Spleen (tissue), 7 donors: ENCODE results near the gene DUSP8.

Experiments
- POLR2A ChIP-seq, 3 donors: fragments of 450-650 bp; IDR thresholded peaks; one replicate each; pipeline ENCODE4 v1.5.1; 2017; ENCODE audit warnings: antibody characterized with exemption in 3 of 3, mild to moderate bottlenecking in 1 of 3
- POLR2AphosphoS5 ChIP-seq, 3 donors: sonication (generic); formaldehyde crosslinking; IDR thresholded peaks; one replicate each; pipeline ENCODE4 v1.5.1; 2017; ENCODE audit warnings: antibody characterized with exemption in 3 of 3
- TF ChIP-seq, protein P1 (sequence below), 11 experiments: fragments of 200-600 bp in 7 of 11; fragments of 450-650 bp in 4 of 11; sonication (generic) in 4 of 11; IDR thresholded peaks in 8 of 11; conservative IDR thresholded peaks in 3 of 11; 1 replicate in 7 of 11; 2 replicates in 4 of 11; pipeline versions ENCODE4 v1.4.0 to v1.8.0; 2016 to 2021; ENCODE audit warnings: antibody characterized with exemption in 11 of 11, inconsistent platforms in 4 of 11, mild to moderate bottlenecking in 1 of 11
- donor health status: DM: no; HTN: no; CAD: no; lungs with moderate emphysema.
- donor health status: DM: no; HTN: no; CAD: no.
- donor health status: DM: no; HTN: no; CAD: no.

DNA sequence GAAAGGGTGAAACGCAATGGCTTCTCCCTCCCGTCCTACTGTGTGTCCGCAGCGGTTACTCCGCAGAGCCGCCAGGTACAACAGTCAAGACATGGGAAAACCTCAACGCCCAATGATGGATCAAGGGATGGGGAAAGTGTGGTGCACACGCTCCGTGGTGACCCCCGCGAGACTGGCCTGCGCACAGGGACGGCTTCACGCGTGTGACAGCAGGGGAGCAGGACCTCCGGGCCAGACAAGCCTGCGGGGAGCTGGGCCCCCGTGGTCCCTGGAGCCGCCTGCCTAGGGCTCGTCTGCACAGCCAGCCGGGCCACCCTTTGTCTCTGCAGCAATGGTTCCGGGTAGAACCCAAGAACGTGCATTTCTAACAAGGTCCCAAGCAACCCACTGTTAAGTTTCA is 53.8 kb downstream of the DUSP8 start:
- TF ChIP-seq POLR2A (IDR thresholded peaks at IDR 0.05) (no peak), POLR2AphosphoS5 (IDR thresholded peaks at IDR 0.05) (no peak)
- TF ChIP-seq, protein P1, sequence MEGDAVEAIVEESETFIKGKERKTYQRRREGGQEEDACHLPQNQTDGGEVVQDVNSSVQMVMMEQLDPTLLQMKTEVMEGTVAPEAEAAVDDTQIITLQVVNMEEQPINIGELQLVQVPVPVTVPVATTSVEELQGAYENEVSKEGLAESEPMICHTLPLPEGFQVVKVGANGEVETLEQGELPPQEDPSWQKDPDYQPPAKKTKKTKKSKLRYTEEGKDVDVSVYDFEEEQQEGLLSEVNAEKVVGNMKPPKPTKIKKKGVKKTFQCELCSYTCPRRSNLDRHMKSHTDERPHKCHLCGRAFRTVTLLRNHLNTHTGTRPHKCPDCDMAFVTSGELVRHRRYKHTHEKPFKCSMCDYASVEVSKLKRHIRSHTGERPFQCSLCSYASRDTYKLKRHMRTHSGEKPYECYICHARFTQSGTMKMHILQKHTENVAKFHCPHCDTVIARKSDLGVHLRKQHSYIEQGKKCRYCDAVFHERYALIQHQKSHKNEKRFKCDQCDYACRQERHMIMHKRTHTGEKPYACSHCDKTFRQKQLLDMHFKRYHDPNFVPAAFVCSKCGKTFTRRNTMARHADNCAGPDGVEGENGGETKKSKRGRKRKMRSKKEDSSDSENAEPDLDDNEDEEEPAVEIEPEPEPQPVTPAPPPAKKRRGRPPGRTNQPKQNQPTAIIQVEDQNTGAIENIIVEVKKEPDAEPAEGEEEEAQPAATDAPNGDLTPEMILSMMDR (IDR thresholded peaks at IDR 0.05 in 8 of 11, conservative IDR thresholded peaks at IDR 0.05 in 3 of 11), result no peak
